DOHH2 (cell line): Measurements from ENCODE around the gene ISM2.
A peak's percentile ranks its signal among the peaks of the same experiment; 100 is the strongest.
"Not testable (repeated sequence)": the region's sequence is repeated elsewhere in the genome, so short reads cannot be mapped to it uniquely, and the experiment has no call there.

Experiments
- H3F3A ChIP-seq: fragments of 200-600 bp; sonication (generic), shearing (Covaris generic); 2 replicates; pipeline ENCODE4 v1.6.0; 2016; ENCODE audit warnings: antibody characterized with exemption, mild to moderate bottlenecking; ENCODE audit not compliant: control insufficient read depth, insufficient read depth
- H3K27ac ChIP-seq: fragments of 200-600 bp; sonication (generic); 2 replicates; pipeline ENCODE4 v1.5.1; 2014; ENCODE audit warnings: low read depth, mild to moderate bottlenecking, low read length, moderate library complexity
- H3K27me3 ChIP-seq: fragments of 200-600 bp; sonication (generic); 2 replicates; pipeline ENCODE4 v1.6.1; 2014; ENCODE audit warnings: mild to moderate bottlenecking, low read length, mixed read lengths; ENCODE audit not compliant: control insufficient read depth
- H3K36me3 ChIP-seq: fragments of 200-600 bp; sonication (generic); 2 replicates; pipeline ENCODE4 v1.6.1; 2014; ENCODE audit warnings: mild to moderate bottlenecking, low read length, moderate library complexity, mixed read lengths; ENCODE audit not compliant: control insufficient read depth
- H3K4me1 ChIP-seq: fragments of 200-600 bp; sonication (generic); 2 replicates; pipeline ENCODE4 v1.6.1; 2014; ENCODE audit warnings: mild to moderate bottlenecking, low read length, mixed read lengths; ENCODE audit not compliant: control insufficient read depth
- H3K4me2 ChIP-seq: fragments of 200-600 bp; sonication (generic); 2 replicates; pipeline ENCODE4 v1.6.0; 2014; ENCODE audit warnings: mild to moderate bottlenecking, low read length, moderate library complexity
- H3K4me3 ChIP-seq: fragments of 200-600 bp; sonication (generic); 2 replicates; pipeline ENCODE4 v1.5.1; 2014; ENCODE audit warnings: mild to moderate bottlenecking, low read length, mixed read lengths
- H3K79me2 ChIP-seq: fragments of 200-600 bp; sonication (generic); 2 replicates; pipeline ENCODE4 v1.6.1; 2014; ENCODE audit warnings: mild to moderate bottlenecking, low read length, mixed read lengths; ENCODE audit not compliant: control insufficient read depth
- H3K9me2 ChIP-seq: fragments of 200-600 bp; sonication (generic); replicated peaks from 2 replicates; pipeline ENCODE4 v1.6.1; 2014; ENCODE audit warnings: mild to moderate bottlenecking, low read length, mixed read lengths; ENCODE audit not compliant: control insufficient read depth
- H3K9me3 ChIP-seq: fragments of 200-600 bp; sonication (generic); 2 replicates; pipeline ENCODE4 v1.6.1; 2014; ENCODE audit warnings: antibody characterized with exemption, low read length, mixed read lengths; ENCODE audit not compliant: control insufficient read depth, insufficient read depth
- H4K20me1 ChIP-seq: fragments of 200-600 bp; sonication (generic); 2 replicates; pipeline ENCODE4 v1.6.0; 2014; ENCODE audit warnings: low read depth, mild to moderate bottlenecking, antibody characterized with exemption, low read length, moderate library complexity; ENCODE audit not compliant: control insufficient read depth, insufficient read depth
- EZH2phosphoT487 ChIP-seq: fragments of 200-600 bp; sonication (generic); IDR thresholded peaks from 2 replicates; pipeline ENCODE4 v1.6.1; 2017; ENCODE audit warnings: borderline replicate concordance, mild to moderate bottlenecking, antibody characterized with exemption, low read length, moderate library complexity, mixed read lengths
- TF ChIP-seq, protein P1 (sequence below): fragments of 200-600 bp; sonication (generic); IDR thresholded peaks from one replicate; pipeline ENCODE4 v1.5.1; 2014; ENCODE audit warnings: antibody characterized with exemption, mild to moderate bottlenecking, low read depth, low read length; ENCODE audit not compliant: poor library complexity, severe bottlenecking

The ISM2 gene

DNA sequence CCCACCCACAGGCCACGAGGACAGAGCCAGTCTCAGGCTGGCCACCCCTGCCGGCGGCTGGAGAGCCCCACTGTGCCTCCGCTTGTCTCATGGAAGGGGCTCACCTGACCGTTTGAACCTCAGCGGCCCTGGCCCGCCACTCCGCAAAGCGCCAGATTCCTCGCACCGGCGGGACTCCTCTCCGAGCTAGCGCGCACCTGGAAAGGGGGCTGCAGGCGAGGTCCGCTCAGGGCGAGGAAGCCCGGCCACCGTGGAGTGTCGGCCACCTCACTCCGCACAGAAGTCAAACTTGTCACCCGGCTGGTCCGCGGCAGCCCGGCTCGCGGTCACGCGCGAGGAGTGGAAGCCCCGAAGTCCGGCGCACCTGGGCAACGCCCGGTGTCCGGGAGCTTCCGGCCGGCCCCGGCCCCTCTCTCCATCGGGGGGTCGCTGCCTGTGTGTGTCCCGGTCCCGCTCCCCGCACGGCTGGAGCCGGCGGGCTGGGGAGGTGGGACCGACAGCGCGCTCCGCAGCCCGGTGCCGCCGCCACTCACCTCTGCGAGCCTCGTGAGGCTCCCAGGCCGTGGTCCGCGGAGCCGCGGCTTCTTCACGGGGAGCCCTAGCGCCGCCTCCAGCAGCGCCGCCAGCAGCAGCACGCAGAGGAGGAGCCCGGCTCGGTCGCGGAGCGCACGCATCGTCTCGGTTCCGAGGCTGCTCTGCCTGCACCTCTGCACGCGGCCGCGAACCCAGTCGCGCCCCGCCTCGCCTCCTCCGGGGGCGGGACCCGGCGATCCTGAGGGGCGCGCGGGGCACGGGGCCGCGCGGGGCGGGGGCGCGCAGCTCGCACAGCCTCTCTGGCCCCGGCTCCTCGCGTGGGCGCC, at the start of gene ISM2:
TSS of gene ISM2 (minus strand) at position 697 of the 860 bp plus-strand sequence. CDS start at position 674, 23 bp downstream.
- no peaks in the 10 kb centered on the region for H3K36me3 ChIP-seq
- no peaks in the 10 kb centered on the region for H4K20me1 ChIP-seq
- H3F3A ChIP-seq, result peaks cover 4% of the 10 kb centered on the region; the same call in 1 of the 2 replicates
- H3K4me3 ChIP-seq, result peak within 1 kb of the TSS; percentile 73
- H3K27me3 ChIP-seq, result peaks cover 29% of the 10 kb centered on the region
- H3K9me3 ChIP-seq, result no peaks in the 10 kb centered on the region
- no peaks in the 10 kb centered on the region for H3K9me2 ChIP-seq
- H3K27ac ChIP-seq, result no peak within 1 kb of the TSS
- H3K79me2 ChIP-seq, result no peaks in the 10 kb centered on the region
- peaks cover 30% of the 10 kb centered on the region for H3K4me1 ChIP-seq
- TF ChIP-seq EZH2phosphoT487, result no peak
- TF ChIP-seq, protein P1, sequence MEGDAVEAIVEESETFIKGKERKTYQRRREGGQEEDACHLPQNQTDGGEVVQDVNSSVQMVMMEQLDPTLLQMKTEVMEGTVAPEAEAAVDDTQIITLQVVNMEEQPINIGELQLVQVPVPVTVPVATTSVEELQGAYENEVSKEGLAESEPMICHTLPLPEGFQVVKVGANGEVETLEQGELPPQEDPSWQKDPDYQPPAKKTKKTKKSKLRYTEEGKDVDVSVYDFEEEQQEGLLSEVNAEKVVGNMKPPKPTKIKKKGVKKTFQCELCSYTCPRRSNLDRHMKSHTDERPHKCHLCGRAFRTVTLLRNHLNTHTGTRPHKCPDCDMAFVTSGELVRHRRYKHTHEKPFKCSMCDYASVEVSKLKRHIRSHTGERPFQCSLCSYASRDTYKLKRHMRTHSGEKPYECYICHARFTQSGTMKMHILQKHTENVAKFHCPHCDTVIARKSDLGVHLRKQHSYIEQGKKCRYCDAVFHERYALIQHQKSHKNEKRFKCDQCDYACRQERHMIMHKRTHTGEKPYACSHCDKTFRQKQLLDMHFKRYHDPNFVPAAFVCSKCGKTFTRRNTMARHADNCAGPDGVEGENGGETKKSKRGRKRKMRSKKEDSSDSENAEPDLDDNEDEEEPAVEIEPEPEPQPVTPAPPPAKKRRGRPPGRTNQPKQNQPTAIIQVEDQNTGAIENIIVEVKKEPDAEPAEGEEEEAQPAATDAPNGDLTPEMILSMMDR, result no peak
- H3K4me2 ChIP-seq, result peak within 1 kb of the TSS; percentile 89

DNA sequence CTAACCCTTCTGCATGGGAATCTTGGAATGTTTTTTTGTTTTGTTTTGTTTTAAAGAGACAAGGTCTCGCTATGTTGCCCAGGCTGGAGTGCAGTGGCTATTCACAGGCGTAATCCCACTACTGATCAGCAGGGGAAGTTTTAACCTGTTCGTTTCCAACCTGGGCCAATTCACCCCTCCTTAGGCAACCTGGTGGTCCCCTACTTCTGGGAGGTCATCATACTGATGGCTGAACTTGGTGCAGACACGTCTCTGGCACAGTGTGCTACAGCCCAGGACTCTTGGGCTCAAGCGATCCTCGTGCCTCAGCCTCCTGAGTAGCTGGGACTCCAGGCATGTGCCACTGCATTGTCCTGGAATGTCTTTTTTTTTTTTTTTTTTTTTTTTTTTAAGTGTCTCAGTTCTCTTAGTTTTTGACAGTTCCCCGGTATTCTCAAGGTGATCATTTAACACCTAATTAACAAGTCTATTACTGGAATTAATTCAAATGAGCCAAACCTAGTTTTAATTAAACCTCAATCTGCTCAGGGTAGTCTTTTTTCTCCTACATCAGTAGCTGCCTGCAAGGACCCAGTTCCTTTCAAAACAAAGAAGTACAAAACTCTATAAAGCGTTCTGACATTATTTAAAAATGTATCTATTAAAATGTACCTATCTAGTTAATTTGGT, 49.0 kb upstream of the ISM2 start:
- Histone ChIP-seq H3K27me3 (no peaks in the 10 kb centered on the region), H3K79me2 (no peaks in the 10 kb centered on the region), H3K36me3 (peaks cover 61% of the 10 kb centered on the region), H4K20me1 (no peaks in the 10 kb centered on the region), H3K4me1 (peaks cover 7% of the 10 kb centered on the region), H3K4me3 (no peak overlapping the region), H3F3A (0 out of 2 replicates have a peak, but pooled peaks cover 2% of the 10 kb centered on the region), H3K4me2 (no peak overlapping the region), H3K27ac (no peak overlapping the region), H3K9me2 (no peaks in the 10 kb centered on the region), H3K9me3 (no peaks in the 10 kb centered on the region)
- TF ChIP-seq, protein P1, result no peak
- TF ChIP-seq EZH2phosphoT487, result no peak

- H3K9me3 ChIP-seq, H3F3A ChIP-seq, H3K4me2 ChIP-seq, H4K20me1 ChIP-seq, H3K4me3 ChIP-seq, H3K27me3 ChIP-seq, H3K9me2 ChIP-seq, H3K27ac ChIP-seq, H3K79me2 ChIP-seq: not testable (repeated sequence)
- Histone ChIP-seq H3K4me1 (peaks cover 14% of the 10 kb centered on the region), H3K36me3 (peaks cover 48% of the 10 kb centered on the region)
These were observed 46.6 kb upstream of the ISM2 start for GRCh38 chr14:77545171-77545570.

GRCh38 chr14:77544571-77544970, 46.0 kb upstream of the ISM2 start:
- H3K27me3 ChIP-seq, result no peaks in the 10 kb centered on the region
- H3K4me1 ChIP-seq, result peaks cover 14% of the 10 kb centered on the region
- peaks cover 42% of the 10 kb centered on the region for H3K36me3 ChIP-seq
- no peak overlapping the region for H3K4me2 ChIP-seq
- TF ChIP-seq EZH2phosphoT487, result no peak
- TF ChIP-seq, protein P1, result no peak
- no peaks in the 10 kb centered on the region for H3K9me2 ChIP-seq
- H4K20me1 ChIP-seq, result no peaks in the 10 kb centered on the region
- no peaks in the 10 kb centered on the region for H3K79me2 ChIP-seq
- no peak overlapping the region for H3K27ac ChIP-seq
- H3K4me3 ChIP-seq, result no peak overlapping the region
- no peaks in the 10 kb centered on the region for H3F3A ChIP-seq
- no peaks in the 10 kb centered on the region for H3K9me3 ChIP-seq
